ENCODE data around the gene USP7. TPM values are rescaled to one million over a fixed set of nuclear protein-coding genes. Genes with fewer than 3 reads are reported as not detected.

USP7 gene
- 52.8 and 73.8 TPM in 2 replicates for total RNA-seq (2014; rRNA removed)
- Bru-seq, nascent RNA, result percentile 83 among the genes with signal in this experiment
- percentile 89 among the genes with signal in this experiment for BruChase-seq, experiment 1, labeled RNA remaining after a 6-hour chase
- percentile 85 among the genes with signal in this experiment for BruChase-seq, experiment 2, labeled RNA remaining after a 2-hour chase
- long read RNA-seq, full-length matches to known transcripts, result 47 of 111 reads
- long read RNA-seq, partial matches to known transcripts, result 28 of 111 reads
- long read RNA-seq, other reads (novel, unspliced or antisense), result 36 of 111 reads

DNA sequence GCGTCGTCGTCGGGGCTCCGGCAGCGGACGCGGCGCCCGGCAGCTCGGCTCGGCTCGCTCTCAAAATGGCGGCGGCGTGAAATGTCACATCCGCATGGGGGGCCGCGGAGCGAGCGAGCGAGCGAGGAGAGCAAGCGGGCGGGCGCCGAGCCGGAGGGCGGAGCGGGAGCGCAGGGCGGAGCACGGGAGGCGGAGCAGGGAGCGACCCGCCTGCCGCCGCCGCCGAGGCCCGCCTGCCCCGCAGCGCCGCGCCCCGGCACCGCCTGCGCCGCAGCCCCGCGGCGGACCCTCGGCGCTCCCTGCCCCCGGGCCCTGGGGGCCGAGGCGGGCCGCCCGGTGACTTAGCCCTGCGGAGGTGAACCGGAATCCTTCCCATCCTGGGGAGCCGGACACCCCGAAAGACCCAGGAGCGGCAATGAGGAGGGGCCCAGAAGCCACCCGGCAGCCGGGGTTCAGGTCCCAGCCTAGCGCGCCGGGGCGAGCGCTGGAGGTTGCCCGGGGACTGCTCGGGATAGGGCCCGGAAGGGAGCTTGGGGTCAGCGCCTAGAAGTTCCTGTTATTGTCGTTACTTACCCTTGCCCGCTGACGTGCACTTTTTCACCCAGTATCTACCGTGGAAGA is at the start of gene USP7:
Gene USP7, minus strand, starts transcription at position 86 of the 621 bp plus-strand sequence. CDS start 621 bp downstream, outside the sequence.
- no peak within 1 kb of the TSS for H3K27ac ChIP-seq (ENCODE audit: low read length)
- H3K79me2 ChIP-seq (ENCODE audit: low read length), result peaks cover 42% of the 10 kb centered on the region
- H2AFZ ChIP-seq (ENCODE audit: low read length), result peak within 1 kb of the TSS; percentile 94
- ChIA-PET POLR2A (ENCODE audit: unreplicated experiment) (no interaction called here), CTCF (no interaction called here)
- H3K4me1 ChIP-seq (ENCODE audit: insufficient read depth, low read length), result peaks cover 20% of the 10 kb centered on the region
- ATAC-seq (peak; percentile 89), DNase-seq (peak; percentile 84)
- H3K4me2 ChIP-seq (ENCODE audit: low read length), result peak within 1 kb of the TSS; percentile 87
- H3K9ac ChIP-seq (ENCODE audit: low read length), result peak within 1 kb of the TSS; percentile 61
- BruUV-seq (replicated peaks), result no TSS peak
- H4K20me1 ChIP-seq (ENCODE audit: low read length), result peaks cover 38% of the 10 kb centered on the region
- no peaks in the 10 kb centered on the region for H3K9me3 ChIP-seq (ENCODE audit: low read length)
- H3K36me3 ChIP-seq (ENCODE audit: low read depth, low read length), result no peaks in the 10 kb centered on the region
- no peaks in the 10 kb centered on the region for H3F3A ChIP-seq (ENCODE audit: low read length, unreplicated experiment)
- H3K27me3 ChIP-seq (ENCODE audit: low read length), result no peaks in the 10 kb centered on the region
- TF ChIP-seq EZH2phosphoT487 (IDR thresholded peaks at IDR 0.05; ENCODE audit: borderline replicate concordance, low read length), result no peak
- no peak for TF ChIP-seq EZH2 (IDR thresholded peaks at IDR 0.05; ENCODE audit: low read length, unreplicated experiment)
- no peak for TF ChIP-seq CTCF (conservative IDR thresholded peaks at IDR 0.05; ENCODE audit: low read depth, low read length)
- no peaks in the 10 kb centered on the region for H3K9me2 ChIP-seq (replicated peaks; ENCODE audit: low read length)
- H3K4me3 ChIP-seq (ENCODE audit: low read length), result peak within 1 kb of the TSS; percentile 79
- intact Hi-C loops (cut with micrococcal nuclease), result loop anchor here (2.0 kb wide), 1 partner anchor 129 kb away; no protein-coding TSS in a partner anchor

DNA sequence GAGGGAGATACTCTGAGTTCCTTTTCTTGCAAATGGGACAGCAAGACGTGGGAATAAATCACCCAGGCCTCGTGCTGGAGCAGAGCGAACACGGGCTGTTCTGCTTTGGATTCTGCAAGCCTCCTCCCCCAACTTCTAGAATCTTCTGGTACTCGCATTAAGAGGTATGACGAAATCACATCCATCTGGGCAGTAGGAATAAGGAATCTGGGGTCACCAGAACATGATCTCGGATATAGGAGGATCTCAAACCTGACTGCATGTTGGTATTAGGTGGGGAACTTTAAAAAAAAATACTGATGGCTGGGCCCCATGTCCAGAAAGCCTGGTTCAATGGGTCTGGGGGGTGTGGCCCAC is 49.8 kb upstream of the USP7 start:
- POLR2A ChIA-PET (ENCODE audit: unreplicated experiment), result no interaction called here
- no peak overlapping the region for H2AFZ ChIP-seq (ENCODE audit: low read length)
- no peaks in the 10 kb centered on the region for H3K9me3 ChIP-seq (ENCODE audit: low read length)
- ATAC-seq, result no peak
- no TSS peak for BruUV-seq (replicated peaks)
- H3K9ac ChIP-seq (ENCODE audit: low read length), result no peak overlapping the region
- CTCF ChIA-PET, result interaction anchor here (0.5 kb wide), 1 partner anchor 8 kb away, joined by 3 read pairs; no protein-coding TSS in a partner anchor
- no peak overlapping the region for H3K4me2 ChIP-seq (ENCODE audit: low read length)
- no peaks in the 10 kb centered on the region for H3K9me2 ChIP-seq (replicated peaks; ENCODE audit: low read length)
- H3K36me3 ChIP-seq (ENCODE audit: low read depth, low read length), result no peaks in the 10 kb centered on the region
- DNase-seq, result no peak
- no peak for TF ChIP-seq EZH2 (IDR thresholded peaks at IDR 0.05; ENCODE audit: low read length, unreplicated experiment)
- TF ChIP-seq EZH2phosphoT487 (IDR thresholded peaks at IDR 0.05; ENCODE audit: borderline replicate concordance, low read length), result no peak
- TF ChIP-seq CTCF (conservative IDR thresholded peaks at IDR 0.05; ENCODE audit: low read depth, low read length), result no peak
- no peaks in the 10 kb centered on the region for H3F3A ChIP-seq (ENCODE audit: low read length, unreplicated experiment)
- intact Hi-C loops (cut with micrococcal nuclease), result no loop called here
- H3K27me3 ChIP-seq (ENCODE audit: low read length), result no peaks in the 10 kb centered on the region
- H3K4me3 ChIP-seq (ENCODE audit: low read length), result no peak overlapping the region
- no peaks in the 10 kb centered on the region for H3K79me2 ChIP-seq (ENCODE audit: low read length)
- H3K4me1 ChIP-seq (ENCODE audit: insufficient read depth, low read length), result no peaks in the 10 kb centered on the region
- H3K27ac ChIP-seq (ENCODE audit: low read length), result no peak overlapping the region
- H4K20me1 ChIP-seq (ENCODE audit: low read length), result no peaks in the 10 kb centered on the region
